ENCODE measurements around the gene PPP2R2C. TPM values are rescaled to one million over a fixed set of nuclear protein-coding genes. Genes with fewer than 3 reads are reported as not detected.

The PPP2R2C gene
- total RNA-seq, 1 experiment from 2014 or later = 8.1 TPM

GRCh38 chr4:6439120-6439762, 33.2 kb downstream of the PPP2R2C start:
- no peaks in the 10 kb centered on the region for H3K27me3 ChIP-seq (ENCODE audit: insufficient read depth, low read length)
- no peak overlapping the region for H2BK12ac ChIP-seq (ENCODE audit: insufficient read length, low read depth, low read length)

More at GRCh38 chr4:6439120-6439762, 33.2 kb downstream of the PPP2R2C start:
- H3K27me3 Mint-ChIP-seq (ENCODE audit: low read depth) = peaks cover 12% of the 10 kb centered on the region
- no peak overlapping the region for H4K5ac ChIP-seq (ENCODE audit: insufficient read length, low read depth, low read length)
- peaks cover 0 to 4% of the 10 kb centered on the region in 2 experiments; a peak in 1 of 4 replicates for H3K4me1 Mint-ChIP-seq
- H3K9ac ChIP-seq (ENCODE audit: extremely low read depth, insufficient read length, low read length) = no peak overlapping the region
- H3K14ac ChIP-seq (ENCODE audit: insufficient read depth, low read length) = no peak overlapping the region
- no peak overlapping the region for H3K4ac ChIP-seq (ENCODE audit: low read depth, low read length)
- H3K4me2 ChIP-seq (ENCODE audit: insufficient read depth, insufficient read length, low read length) = no peak overlapping the region
- H2BK5ac ChIP-seq (ENCODE audit: insufficient read length, low read length) = no peak overlapping the region
- no peak overlapping the region for H3K56ac ChIP-seq (ENCODE audit: insufficient read length, low read depth, low read length)
- H3K79me1 ChIP-seq (ENCODE audit: insufficient read depth, low read depth, low read length, poor library complexity, severe bottlenecking) = no peaks in the 10 kb centered on the region
- no peak overlapping the region for H3K23ac ChIP-seq (ENCODE audit: insufficient read length, low read depth, low read length)
- H4K91ac ChIP-seq (ENCODE audit: insufficient read length, low read depth, low read length) = no peak overlapping the region
- H3K23me2 ChIP-seq (ENCODE audit: insufficient read length, low read depth, low read length, poor library complexity, severe bottlenecking) = peaks cover 3% of the 10 kb centered on the region
- no peak overlapping the region for H3K4me3 Mint-ChIP-seq
- peaks cover 0 to 6% (median 4%) of the 10 kb centered on the region in 3 experiments; a peak in 3 of 7 replicates for H3K36me3 Mint-ChIP-seq (ENCODE audit: insufficient read depth in 1 of 3, low read depth in 3 of 3)
- no peak overlapping the region for H2BK120ac ChIP-seq (ENCODE audit: low read depth, low read length, poor library complexity, severe bottlenecking)
- no peaks in the 10 kb centered on the region for H4K20me1 ChIP-seq (ENCODE audit: control insufficient read depth, insufficient read depth, insufficient read length)
- no peak overlapping the region for H3T11ph ChIP-seq (ENCODE audit: low read length)
- no peak overlapping the region for H2BK20ac ChIP-seq (ENCODE audit: low read depth, low read length, poor library complexity, severe bottlenecking)
- peaks cover 11 to 14% of the 10 kb centered on the region in 2 experiments for H3K9me3 Mint-ChIP-seq
- H3K4me1 ChIP-seq (ENCODE audit: insufficient read depth, low read length) = no peaks in the 10 kb centered on the region
- no peak overlapping the region for H2BK15ac ChIP-seq (ENCODE audit: low read depth, low read length)
- H2AK5ac ChIP-seq (ENCODE audit: insufficient read length, low read length) = no peak overlapping the region
- WGBS (ENCODE audit: extremely low coverage, insufficient read length, low lambda C conversion rate) = no CpG with 5 or more reads among the region's 6 CpGs
- no peak overlapping the region for H2AFZ ChIP-seq (ENCODE audit: low read length)
- no peaks in the 10 kb centered on the region for H3K9me3 ChIP-seq (ENCODE audit: control insufficient read depth, low read depth, low read length)
- H3K27ac Mint-ChIP-seq = no peak overlapping the region
- TF ChIP-seq, protein P1, sequence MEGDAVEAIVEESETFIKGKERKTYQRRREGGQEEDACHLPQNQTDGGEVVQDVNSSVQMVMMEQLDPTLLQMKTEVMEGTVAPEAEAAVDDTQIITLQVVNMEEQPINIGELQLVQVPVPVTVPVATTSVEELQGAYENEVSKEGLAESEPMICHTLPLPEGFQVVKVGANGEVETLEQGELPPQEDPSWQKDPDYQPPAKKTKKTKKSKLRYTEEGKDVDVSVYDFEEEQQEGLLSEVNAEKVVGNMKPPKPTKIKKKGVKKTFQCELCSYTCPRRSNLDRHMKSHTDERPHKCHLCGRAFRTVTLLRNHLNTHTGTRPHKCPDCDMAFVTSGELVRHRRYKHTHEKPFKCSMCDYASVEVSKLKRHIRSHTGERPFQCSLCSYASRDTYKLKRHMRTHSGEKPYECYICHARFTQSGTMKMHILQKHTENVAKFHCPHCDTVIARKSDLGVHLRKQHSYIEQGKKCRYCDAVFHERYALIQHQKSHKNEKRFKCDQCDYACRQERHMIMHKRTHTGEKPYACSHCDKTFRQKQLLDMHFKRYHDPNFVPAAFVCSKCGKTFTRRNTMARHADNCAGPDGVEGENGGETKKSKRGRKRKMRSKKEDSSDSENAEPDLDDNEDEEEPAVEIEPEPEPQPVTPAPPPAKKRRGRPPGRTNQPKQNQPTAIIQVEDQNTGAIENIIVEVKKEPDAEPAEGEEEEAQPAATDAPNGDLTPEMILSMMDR (conservative IDR thresholded peaks at IDR 0.05) = no peak
- no peak overlapping the region for H3K18ac ChIP-seq (ENCODE audit: insufficient read length, low read depth, low read length)
- DNase-seq = no peak
- H4K8ac ChIP-seq (replicated peaks; ENCODE audit: insufficient read length, low read depth, low read length) = no peak overlapping the region
- H3K79me2 ChIP-seq (ENCODE audit: insufficient read depth, low read length) = no peaks in the 10 kb centered on the region
- H3K27ac ChIP-seq (ENCODE audit: insufficient read length, low read depth, low read length) = no peak overlapping the region

Measured in H9 (cell line).